ENCODE data around the gene CDSN. TPM values are rescaled to one million over a fixed set of nuclear protein-coding genes. Genes with fewer than 3 reads are reported as not detected.

The CDSN gene
- total RNA-seq, 2 experiments from 2014 or later, result not detected

Other genes starting within 250 kb of the CDSN start
- gene DDR1, start 235.9 kb downstream of the CDSN start, total RNA-seq, result 1 to 10 TPM; 1.8 to 3.2 TPM
- gene GTF2H4, start 212.2 kb downstream of the CDSN start, total RNA-seq, result 10 to 100 TPM; 25.6 to 26.4 TPM
- 10 to 100 TPM; 33.6 to 37.0 TPM for gene VARS2, start 206.2 kb downstream of the CDSN start, total RNA-seq
- gene SFTA2, start 188.3 kb downstream of the CDSN start, total RNA-seq, result not detected
- gene MUCL3, start 179.5 kb downstream of the CDSN start, total RNA-seq, result not detected
- not detected for gene MUC21, start 136.7 kb downstream of the CDSN start, total RNA-seq
- gene MUC22, start 110.0 kb downstream of the CDSN start, total RNA-seq, result not detected
- gene C6orf15, start 7.9 kb downstream of the CDSN start, total RNA-seq, result not detected
- gene PSORS1C1, start 5.6 kb downstream of the CDSN start, total RNA-seq, result not detected
- not detected for gene PSORS1C2, start 18.6 kb upstream of the CDSN start, total RNA-seq
- gene CCHCR1, start 37.4 kb upstream of the CDSN start, total RNA-seq, result 10 to 100 TPM; 36.1 to 36.7 TPM
- 10 to 100 TPM; 78.9 to 80.7 TPM for gene TCF19, start 38.1 kb upstream of the CDSN start, total RNA-seq
- not detected for gene POU5F1, start 50.2 kb upstream of the CDSN start, total RNA-seq
- 1,000 to 10,000 TPM; 1,690 to 1,696 TPM for gene HLA-C, start 151.6 kb upstream of the CDSN start, total RNA-seq
- 1,000 to 10,000 TPM; 5,151 to 5,157 TPM for gene HLA-B, start 236.7 kb upstream of the CDSN start, total RNA-seq

All from activated CD4-positive, alpha-beta memory T cell treated with anti-CD3 and anti-CD28 coated beads, Interleukin-2, amount 10 ng/mL, durations not matched to agents 7 days and 5 days (primary cell).